Cardiac fibroblast (primary cell): ENCODE data around the gene DENND5B.

Experiments
- DNase-seq, 2 donors: peaks; one replicate each; pipeline versions ENCODE4 v3.0.0 to v3.0.0-alpha.2; 2010; ENCODE audit warnings: low read depth in 2 of 2
- H3K4me3 ChIP-seq, 2 donors: replicated peaks in 1 of 2; 1 replicate in 1 of 2; 2 replicates in 1 of 2; pipeline ENCODE4 v1.5.1; 2011; ENCODE audit warnings: low read depth in 2 of 2, low read length in 2 of 2, mild to moderate bottlenecking in 2 of 2, moderate library complexity in 1 of 2
- TF ChIP-seq, protein P1 (sequence below): IDR thresholded peaks from one replicate; pipeline ENCODE4 v1.5.1; 2011; ENCODE audit warnings: low read depth, mild to moderate bottlenecking, low read length, inconsistent platforms

The DENND5B gene

DNA sequence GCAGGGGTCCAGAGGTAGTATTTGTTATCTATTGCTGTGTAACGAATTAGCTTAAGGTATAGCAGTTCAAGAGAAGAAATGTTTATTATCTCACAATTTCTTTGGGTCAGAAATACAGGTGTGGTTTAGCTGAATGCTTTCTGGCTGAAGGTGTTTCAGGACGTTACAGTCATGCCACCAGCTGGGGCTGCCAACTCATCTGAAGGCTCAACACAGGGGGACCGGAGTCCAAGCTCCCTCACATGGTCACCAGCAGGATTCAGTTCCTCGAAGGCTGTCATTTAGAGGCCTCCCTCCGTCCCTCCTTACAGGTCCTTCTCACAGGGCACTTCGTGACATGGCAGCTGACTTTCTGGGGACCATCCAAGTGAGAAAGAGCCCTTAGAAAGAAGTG is 227.5 kb downstream of the DENND5B start:
- no peak for DNase-seq
- TF ChIP-seq, protein P1, sequence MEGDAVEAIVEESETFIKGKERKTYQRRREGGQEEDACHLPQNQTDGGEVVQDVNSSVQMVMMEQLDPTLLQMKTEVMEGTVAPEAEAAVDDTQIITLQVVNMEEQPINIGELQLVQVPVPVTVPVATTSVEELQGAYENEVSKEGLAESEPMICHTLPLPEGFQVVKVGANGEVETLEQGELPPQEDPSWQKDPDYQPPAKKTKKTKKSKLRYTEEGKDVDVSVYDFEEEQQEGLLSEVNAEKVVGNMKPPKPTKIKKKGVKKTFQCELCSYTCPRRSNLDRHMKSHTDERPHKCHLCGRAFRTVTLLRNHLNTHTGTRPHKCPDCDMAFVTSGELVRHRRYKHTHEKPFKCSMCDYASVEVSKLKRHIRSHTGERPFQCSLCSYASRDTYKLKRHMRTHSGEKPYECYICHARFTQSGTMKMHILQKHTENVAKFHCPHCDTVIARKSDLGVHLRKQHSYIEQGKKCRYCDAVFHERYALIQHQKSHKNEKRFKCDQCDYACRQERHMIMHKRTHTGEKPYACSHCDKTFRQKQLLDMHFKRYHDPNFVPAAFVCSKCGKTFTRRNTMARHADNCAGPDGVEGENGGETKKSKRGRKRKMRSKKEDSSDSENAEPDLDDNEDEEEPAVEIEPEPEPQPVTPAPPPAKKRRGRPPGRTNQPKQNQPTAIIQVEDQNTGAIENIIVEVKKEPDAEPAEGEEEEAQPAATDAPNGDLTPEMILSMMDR = no peak
- H3K4me3 ChIP-seq = no peak overlapping the region

DNA sequence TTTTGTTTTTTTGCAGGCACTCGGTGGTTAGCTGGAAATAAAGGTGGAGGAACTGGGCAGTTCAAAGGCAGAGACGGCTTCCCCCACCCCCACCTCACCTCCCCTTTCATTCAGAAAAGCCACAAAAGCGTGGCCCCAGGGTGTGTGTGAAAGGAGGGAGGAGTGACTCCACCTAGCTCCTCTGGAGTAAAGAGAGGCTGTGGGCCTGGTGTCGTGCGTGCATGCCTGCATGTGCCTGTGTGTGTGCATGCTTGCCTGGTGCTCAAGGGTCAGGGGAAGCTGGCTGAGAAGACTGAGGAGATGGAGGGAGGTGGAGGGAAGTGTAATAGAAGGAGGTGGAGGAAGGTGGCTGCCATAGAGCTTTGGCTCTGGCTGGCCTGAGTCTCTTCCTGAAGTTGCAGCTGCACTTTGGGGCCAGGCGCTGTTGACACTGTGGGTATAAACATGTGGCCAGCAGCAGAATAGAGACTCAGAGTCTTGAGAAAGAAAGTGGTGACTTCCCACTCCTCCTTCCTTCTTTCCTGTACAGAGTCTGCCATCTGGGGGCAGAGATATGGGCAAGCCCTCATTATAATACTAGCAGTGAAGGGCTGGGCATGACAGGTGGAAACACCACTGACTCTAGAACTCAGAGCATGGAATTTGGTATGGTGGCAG is 228.0 kb downstream of the DENND5B start:
- DNase-seq = no peak
- TF ChIP-seq, protein P1 = no peak
- H3K4me3 ChIP-seq = no peak overlapping the region

DNA sequence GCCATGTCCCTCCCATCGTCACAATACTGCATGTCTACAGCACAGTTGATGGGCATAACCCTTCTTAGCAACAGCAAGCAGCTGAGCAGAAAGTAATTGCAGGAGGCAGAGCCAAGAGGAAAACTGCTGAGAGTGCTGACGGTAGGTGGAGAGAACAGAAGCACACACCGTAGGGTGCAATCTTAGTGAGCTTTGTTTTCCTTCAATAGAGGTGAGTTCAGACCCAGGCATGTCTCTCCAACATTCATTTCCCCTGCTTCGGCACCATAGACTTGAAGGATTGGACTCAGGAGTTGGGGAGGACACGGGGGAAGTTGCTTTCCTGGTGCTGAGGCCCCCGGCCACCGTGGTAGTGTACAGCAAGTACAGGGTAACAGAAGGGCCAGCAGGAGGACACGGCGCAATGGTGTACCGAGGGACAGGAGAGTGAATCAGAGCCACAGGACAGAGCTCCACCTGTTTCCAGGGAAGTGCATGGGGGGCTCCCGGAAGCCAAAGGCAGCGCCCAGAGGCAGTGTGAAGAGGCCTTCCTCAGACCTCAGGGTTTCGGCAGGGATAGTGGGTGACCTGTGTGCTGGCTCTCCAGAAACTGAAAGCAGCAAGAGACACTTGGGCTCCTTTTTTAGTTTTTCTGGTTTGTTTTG is 228.7 kb downstream of the DENND5B start:
- no peak for DNase-seq
- TF ChIP-seq, protein P1 = no peak
- no peak overlapping the region for H3K4me3 ChIP-seq

DNA sequence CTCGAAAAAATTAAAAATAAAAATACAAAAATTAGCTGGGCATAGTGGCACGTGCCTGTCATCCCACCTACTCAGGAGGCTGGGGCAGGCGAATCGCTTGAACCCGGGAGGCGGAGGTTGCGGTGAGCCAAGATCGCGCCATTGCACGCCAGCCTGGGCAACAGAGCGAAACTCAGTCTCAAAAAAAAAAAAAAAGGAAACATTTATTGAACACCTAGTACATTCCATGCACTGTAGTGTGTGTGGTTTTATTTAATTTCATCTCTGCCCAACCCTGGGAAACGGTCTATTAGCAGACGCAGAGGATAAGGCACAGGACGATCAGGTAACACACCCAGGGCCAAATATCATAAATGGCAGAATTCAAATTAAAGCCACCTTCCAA is 229.2 kb downstream of the DENND5B start:
- DNase-seq = no peak
- TF ChIP-seq, protein P1 = no peak
- no peak overlapping the region for H3K4me3 ChIP-seq

DNA sequence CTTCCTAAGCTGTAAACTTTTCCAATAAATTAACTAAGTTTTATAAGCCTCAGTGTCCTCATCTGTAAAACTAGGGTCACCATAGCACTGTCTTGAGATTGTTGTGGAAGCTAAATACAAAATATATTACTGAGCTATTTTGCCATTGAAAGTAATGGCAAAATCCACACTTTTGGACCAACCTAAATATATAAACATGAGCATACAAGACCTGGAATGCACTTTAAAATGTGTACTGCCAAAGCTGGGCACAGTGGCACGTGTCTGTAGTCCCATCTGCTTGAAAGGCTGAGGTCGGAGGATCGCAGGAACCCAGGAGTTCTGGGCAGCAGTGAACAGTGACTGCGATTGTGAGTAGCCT is 235.2 kb downstream of the DENND5B start:
- no peak for DNase-seq
- TF ChIP-seq, protein P1 = no peak
- no peak overlapping the region for H3K4me3 ChIP-seq

DNA sequence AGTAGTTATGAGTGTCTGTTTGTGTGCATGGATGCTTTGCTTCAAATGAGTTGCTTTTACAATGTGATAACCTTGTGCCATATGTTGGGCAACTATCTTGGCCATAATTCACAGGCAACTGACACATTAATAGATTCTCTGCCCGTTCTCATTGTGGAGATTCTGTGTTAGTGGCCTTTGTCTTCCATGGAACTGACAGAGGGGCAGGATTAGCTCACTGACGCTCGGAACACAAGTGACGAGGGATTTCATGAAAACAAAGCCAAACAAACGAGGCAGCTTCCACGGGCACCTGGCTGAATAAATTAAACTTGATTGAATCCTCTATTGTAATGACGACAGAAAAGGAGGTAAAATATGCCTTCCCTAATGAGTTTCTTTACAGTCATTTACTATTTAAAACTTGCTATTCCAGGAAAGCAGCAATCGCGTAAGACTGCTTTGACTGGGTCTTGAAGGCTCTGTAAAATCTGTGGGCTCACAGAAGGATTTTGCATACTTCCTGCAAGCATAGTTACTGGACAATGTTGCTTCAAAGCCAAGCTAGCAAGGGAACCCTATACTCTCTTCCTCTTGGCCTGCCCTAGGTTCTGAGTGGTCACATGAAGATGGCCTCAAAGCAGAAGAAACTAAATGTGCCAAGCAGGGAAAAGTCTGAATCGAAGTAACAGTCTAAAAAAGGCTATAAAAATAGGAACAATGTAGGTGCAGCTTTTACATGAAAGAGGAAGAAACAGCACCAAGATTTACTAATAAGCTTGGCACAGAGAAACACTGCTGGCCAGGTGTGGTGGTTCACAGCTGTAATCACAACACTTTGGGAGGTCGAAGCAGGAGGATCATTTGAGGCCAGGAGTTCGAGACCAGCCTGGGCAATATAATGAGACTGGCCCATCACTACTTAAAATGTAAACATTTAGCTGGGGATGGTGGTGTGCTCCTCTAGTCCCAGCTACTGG is 236.9 kb downstream of the DENND5B start:
- no peak for DNase-seq
- TF ChIP-seq, protein P1 = no peak
- H3K4me3 ChIP-seq = no peak overlapping the region
